GM12878 (cell line): ENCODE data around the gene CDC27. TPM values are rescaled to one million over a fixed set of nuclear protein-coding genes. Genes with fewer than 3 reads are reported as not detected.
"Not testable (repeated sequence)": the region's sequence is repeated elsewhere in the genome, so short reads cannot be mapped to it uniquely, and the experiment has no call there.

Experiments used
- ATAC-seq: fragments of 200-7000 bp; cut with Tn5 transposase; 3 replicates; pipeline ENCODE4 v1.9.1; 2020; ENCODE audit warnings: mild to moderate bottlenecking, moderate library complexity
- BruUV-seq: library from RNA; stranded (reverse); fragments of 400-500 nt; replicated peaks from 2 replicates; lab custom pipeline; 2021; lab: Mats Ljungman, UMichigan
- CTCF ChIA-PET: fragments of 300-600 bp; sonication (Branson Sonifier 250); formaldehyde crosslinking; extraction: SDS; loops from one replicate; lab custom pipeline; 2021; ENCODE audit warnings: inconsistent platforms; lab: Yijun Ruan, JAX
- POLR2A ChIA-PET: fragments of 350-600 bp; formaldehyde crosslinking; extraction: SDS; loops from one replicate; lab custom pipeline; 2021; ENCODE audit warnings: inconsistent platforms; lab: Charles Lee
- RAD21 ChIA-PET: fragments of 300-600 bp; sonication (Branson Sonifier 250); formaldehyde crosslinking; loops from one replicate; lab custom pipeline; 2023; ENCODE audit warnings: antibody characterized with exemption; ENCODE audit not compliant: unreplicated experiment; lab: Charles Lee
- SMC1A ChIA-PET: fragments of 300-600 bp; sonication (Branson Sonifier 250); formaldehyde crosslinking; loops from one replicate; lab custom pipeline; 2023; ENCODE audit not compliant: unreplicated experiment, uncharacterized antibody; lab: Charles Lee
- DNase-seq: peaks from one replicate; pipeline ENCODE4 v3.0.0-alpha.2; 2011; ENCODE audit warnings: low read depth, low spot score
- FAIRE-seq: peaks from 3 replicates; lab custom pipeline; 2011; peaks lifted over from hg19 to GRCh38; lab: Jason Lieb, UNC
- H2AFZ ChIP-seq: 2 replicates; pipeline ENCODE4 v1.6.0; 2011; ENCODE audit warnings: low read depth, low read length, control low read depth; ENCODE audit not compliant: control insufficient read depth
- H3K27ac ChIP-seq: 2 replicates; pipeline ENCODE4 v1.5.1; 2011; ENCODE audit warnings: control low read depth; ENCODE audit not compliant: control insufficient read depth, insufficient read depth
- H3K27me3 ChIP-seq, 2 experiments: replicated peaks in 1 of 2; 2 replicates each; pipeline versions ENCODE4 v1.6.0 to v1.6.1; 2011; ENCODE audit warnings: low read length in 1 of 2; ENCODE audit not compliant: control insufficient read depth in 2 of 2, insufficient read depth in 2 of 2
- H3K36me3 ChIP-seq, 2 experiments: 2 replicates each; pipeline ENCODE4 v1.5.1; 2011; ENCODE audit warnings: low read length in 1 of 2; ENCODE audit not compliant: control insufficient read depth in 2 of 2, insufficient read depth in 2 of 2
- H3K4me1 ChIP-seq: 2 replicates; pipeline ENCODE4 v1.6.1; 2011; ENCODE audit warnings: mild to moderate bottlenecking, low read length, moderate library complexity, mixed read lengths; ENCODE audit not compliant: control insufficient read depth, insufficient read depth
- H3K4me2 ChIP-seq: 2 replicates; pipeline ENCODE4 v1.6.0; 2011; ENCODE audit warnings: control low read depth; ENCODE audit not compliant: control insufficient read depth, insufficient read depth
- H3K4me3 ChIP-seq: fragments of 200-600 bp; sonication (generic); 2 replicates; pipeline ENCODE4 v1.5.1; 2016
- H3K79me2 ChIP-seq: 2 replicates; pipeline ENCODE4 v1.6.0; 2011; ENCODE audit warnings: low read length; ENCODE audit not compliant: control insufficient read depth, insufficient read depth
- H3K9ac ChIP-seq: 2 replicates; pipeline ENCODE4 v1.8.0; 2011; ENCODE audit warnings: low read length, control low read depth, mixed read lengths; ENCODE audit not compliant: control insufficient read depth, insufficient read depth
- H3K9me3 ChIP-seq: replicated peaks from 3 replicates; pipeline ENCODE4 v1.5.1; 2011; ENCODE audit warnings: mild to moderate bottlenecking, low read length; ENCODE audit not compliant: control insufficient read depth, insufficient read depth
- H4K20me1 ChIP-seq: 2 replicates; pipeline ENCODE4 v1.6.0; 2011; ENCODE audit not compliant: control insufficient read depth, insufficient read depth
- CBFB ChIP-seq: IDR thresholded peaks from 2 replicates; pipeline ENCODE4 v1.6.1; 2016; ENCODE audit warnings: antibody characterized with exemption, low read depth
- E2F8 ChIP-seq: fragments of 450-650 bp; IDR thresholded peaks from 2 replicates; pipeline ENCODE4 v1.6.1; 2018; ENCODE audit warnings: mild to moderate bottlenecking, low read depth, moderate library complexity; ENCODE audit not compliant: partially characterized antibody
- IRF4 ChIP-seq: IDR thresholded peaks from 2 replicates; pipeline ENCODE4 v1.6.1; 2011; ENCODE audit warnings: low read depth, low read length
- NFXL1 ChIP-seq: fragments of 450-650 bp; IDR thresholded peaks from 2 replicates; pipeline ENCODE4 v1.6.1; 2017; ENCODE audit warnings: antibody characterized with exemption, mild to moderate bottlenecking, borderline replicate concordance
- PAX5 ChIP-seq: IDR thresholded peaks from 2 replicates; pipeline ENCODE4 v1.6.1; 2011; ENCODE audit warnings: low read depth, low read length, borderline replicate concordance
- POU2F2 ChIP-seq: IDR thresholded peaks from 3 replicates; pipeline ENCODE4 v1.6.1; 2011; ENCODE audit warnings: low read depth, mild to moderate bottlenecking, low read length, borderline replicate concordance
- RAD21 ChIP-seq: IDR thresholded peaks from 2 replicates; pipeline ENCODE4 v1.6.1; 2011; ENCODE audit warnings: mild to moderate bottlenecking, low read depth, low read length, moderate library complexity; ENCODE audit not compliant: insufficient read depth
- WRNIP1 ChIP-seq: IDR thresholded peaks from 2 replicates; pipeline ENCODE4 v1.6.1; 2011; ENCODE audit warnings: low read depth, low read length, improper control_type of control experiment, borderline replicate concordance
- ZNF24 ChIP-seq: fragments of 450-650 bp; IDR thresholded peaks from 2 replicates; pipeline ENCODE4 v1.6.1; 2017; ENCODE audit warnings: antibody characterized with exemption, mild to moderate bottlenecking
- WGBS: methylation state at CpG from one replicate; pipeline ENCODE4 v1.1.6; 2016; ENCODE audit warnings: low lambda C conversion rate; ENCODE audit not compliant: insufficient replicate concordance, insufficient coverage; ENCODE audit errors: missing lambda C conversion rate; 5-methylcytosine and 5-hydroxymethylcytosine counted together
- in situ Hi-C: fragments of 300-500 bp; cut with MboI; formaldehyde crosslinking; loops from 9 replicates; pipeline ENCODE4 v1.14.3; 2018; ENCODE audit warnings: mixed read lengths
- intact Hi-C: fragments of 100-400 bp; cut with micrococcal nuclease; formaldehyde crosslinking; loops from one replicate; pipeline ENCODE4 v1.14.2; 2022; ENCODE audit not compliant: unreplicated experiment
- polyA plus RNA-seq, 11 experiments: library from polyadenylated mRNA; depleted of rRNA in 4 of 11; unstranded in 6 of 11; stranded (reverse) in 5 of 11; fragments of >200 nt; fragmentation: Nextera tagmentation in 4 of 11; fragmentation: Illumina TruSeq in 1 of 11; extraction: Ambion mirVana in 4 of 11; extraction: Trizol in 1 of 11; gene quantifications; 1 replicate in 1 of 11; 2 replicates in 10 of 11; pipeline versions ENCODE4 v1.2.1 to v1.2.3, GENCODE V29; 2011 to 2016; ENCODE audit warnings: inconsistent platforms in 2 of 11, missing spikeins in 2 of 11, low read depth in 1 of 11
- total RNA-seq, 4 experiments: library from RNA; depleted of rRNA in 3 of 4; stranded (reverse); fragments of >200 nt in 3 of 4; fragmentation: Illumina TruSeq in 1 of 4; extraction: Trizol in 1 of 4; gene quantifications; 2 replicates each; pipeline versions ENCODE4 v1.2.1 to v1.2.3, GENCODE V29; 2013 to 2021

The CDC27 gene
- total and polyA plus RNA-seq, 10 of the 15 experiments (the other 5 are each of a cell fraction or from before 2014, with no cell fraction given), result 23.2 to 138 (median 97.8) TPM

- intact Hi-C loops, result no loop called here
- POLR2A ChIA-PET, result no interaction called here
- no peak for ATAC-seq
- Histone ChIP-seq H3K4me2 (no peak overlapping the region), H3K79me2 (peaks cover 44% of the 10 kb centered on the region), H4K20me1 (no peaks in the 10 kb centered on the region), H3K4me1 (no peaks in the 10 kb centered on the region), H3K36me3 (peaks cover 9 to 25% of the 10 kb centered on the region in 2 experiments; a peak in 3 of 4 replicates), H3K9ac (no peak overlapping the region), H2AFZ (no peak overlapping the region), H3K27ac (no peak overlapping the region), H3K27me3 (no peaks in the 10 kb centered on the region), H3K4me3 (no peak overlapping the region), H3K9me3 (no peaks in the 10 kb centered on the region)
- WGBS, result 68% methylated on average over 4 of the region's 4 CpGs
- BruUV-seq, result no TSS peak
- CTCF ChIA-PET, result interaction anchor here (1.0 to 2.3 kb wide), 2 partner anchors 10 to 14 kb away, joined by 3 to 5 read pairs; no protein-coding TSS in a partner anchor
- in situ Hi-C loops, result no loop called here
- no peak for TF ChIP-seq WRNIP1
- TF ChIP-seq E2F8, result no peak
- no peak for TF ChIP-seq NFXL1
- TF ChIP-seq IRF4, result no peak
- TF ChIP-seq POU2F2, result no peak
- no peak for TF ChIP-seq RAD21
- no peak for TF ChIP-seq ZNF24
- no peak for TF ChIP-seq CBFB
- no peak for TF ChIP-seq PAX5
- no peak for DNase-seq
- no peak for FAIRE-seq
- SMC1A ChIA-PET, result interaction anchor here (0.7 to 1.4 kb wide), 4 partner anchors 12 to 48 kb away, joined by 3 to 4 read pairs (median 3); no protein-coding TSS in a partner anchor
- RAD21 ChIA-PET, result interaction anchor here (2.0 kb wide), 1 partner anchor 12 kb away, joined by 5 read pairs; no protein-coding TSS in a partner anchor
These were observed 18.4 kb downstream of the CDC27 start for GRCh38 chr17:47170710-47171109.

GRCh38 chr17:47168896-47169295, 20.2 kb downstream of the CDC27 start:
- intact Hi-C loops, result not testable (repeated sequence)
- CTCF ChIA-PET, result interaction anchor here (1.3 kb wide), 1 partner anchor 24 kb away, joined by 3 read pairs; no protein-coding TSS in a partner anchor
- H3K79me2 ChIP-seq, result peaks cover 31% of the 10 kb centered on the region

More at GRCh38 chr17:47168896-47169295, 20.2 kb downstream of the CDC27 start:
- SMC1A ChIA-PET, result interaction anchor here (1.2 kb wide), 1 partner anchor 41 kb away, joined by 6 read pairs; no protein-coding TSS in a partner anchor
- ATAC-seq, H3K4me3 ChIP-seq, H3K27me3 ChIP-seq, H2AFZ ChIP-seq, BruUV-seq, RAD21 ChIA-PET, H3K4me2 ChIP-seq, H3K4me1 ChIP-seq, H3K9me3 ChIP-seq, H3K9ac ChIP-seq, H3K27ac ChIP-seq, H4K20me1 ChIP-seq, DNase-seq, in situ Hi-C loops, FAIRE-seq: not testable (repeated sequence)
- WGBS, result 95% methylated on average over 4 of the region's 4 CpGs
- H3K36me3 ChIP-seq, result peaks cover 9 to 22% of the 10 kb centered on the region in 2 experiments; a peak in 3 of 4 replicates
- POLR2A ChIA-PET, result interaction anchor here (0.6 to 0.7 kb wide), 3 partner anchors 17 to 977 kb away, joined by 3 to 5 read pairs (median 4); no protein-coding TSS in a partner anchor
